Stimulated activated CD4-positive, alpha-beta T cell treated with anti-CD3 and anti-CD28 coated beads, Interleukin-1b, Interleukin-23, amount 100 ng/mL, for 1 hour (primary cell): ENCODE data around the gene BACE2.

ENCODE experiments used
- DNase-seq, 2 donors: peaks; one replicate each; pipeline ENCODE4 v3.0.0-alpha.2; 2020; ENCODE audit warnings: low read depth in 2 of 2

The BACE2 gene

GRCh38 chr21:41148798-41149197 lies 19.2 kb upstream of the BACE2 start:
- no peak for DNase-seq

DNA sequence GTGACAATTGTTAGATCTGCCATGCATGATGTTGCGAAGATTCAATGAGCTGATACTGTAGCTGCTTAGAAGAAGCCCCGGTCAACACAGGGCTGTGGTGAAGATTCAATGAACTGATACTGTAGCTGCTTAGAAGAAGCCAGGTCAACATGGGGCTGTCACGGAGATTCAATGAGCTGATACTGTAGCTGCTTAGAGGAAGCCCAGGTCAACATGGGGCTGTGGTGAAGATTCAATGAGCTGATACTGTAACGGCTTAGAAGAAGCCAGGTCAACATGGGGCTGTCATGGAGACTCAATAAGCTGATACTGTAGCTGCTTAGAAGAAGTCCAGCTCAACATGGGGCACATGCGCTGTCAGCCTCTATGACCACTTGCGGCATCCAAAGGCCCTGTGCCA lies 18.8 kb upstream of the BACE2 start:
- DNase-seq: no peak

GRCh38 chr21:41152147-41152546 lies 15.8 kb upstream of the BACE2 start:
- DNase-seq: no peak

- DNase-seq: no peak
These were observed 14.5 kb upstream of the BACE2 start for GRCh38 chr21:41153443-41153842.

DNA sequence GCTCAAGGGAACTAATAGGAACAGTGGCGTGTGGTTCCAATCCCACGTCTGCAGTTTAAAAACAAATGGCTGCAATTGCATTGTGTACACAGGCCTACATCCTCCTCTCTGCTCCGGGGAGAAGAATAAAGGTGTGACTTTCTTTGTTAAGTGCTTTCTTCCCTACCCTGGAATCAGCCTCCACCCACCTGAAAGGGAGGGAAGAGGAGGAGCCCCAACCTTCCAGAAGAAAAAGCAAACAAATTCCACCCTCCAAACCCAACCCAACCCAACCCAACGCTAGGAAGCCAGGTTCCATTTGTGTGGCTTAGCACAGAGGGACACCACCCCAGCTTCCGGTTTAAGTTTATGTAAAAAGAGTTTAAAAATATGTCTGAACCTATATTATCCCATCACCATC lies 11.8 kb upstream of the BACE2 start:
- DNase-seq: no peak

GRCh38 chr21:41158026-41158425 lies 9.9 kb upstream of the BACE2 start:
- DNase-seq: no peak

DNA sequence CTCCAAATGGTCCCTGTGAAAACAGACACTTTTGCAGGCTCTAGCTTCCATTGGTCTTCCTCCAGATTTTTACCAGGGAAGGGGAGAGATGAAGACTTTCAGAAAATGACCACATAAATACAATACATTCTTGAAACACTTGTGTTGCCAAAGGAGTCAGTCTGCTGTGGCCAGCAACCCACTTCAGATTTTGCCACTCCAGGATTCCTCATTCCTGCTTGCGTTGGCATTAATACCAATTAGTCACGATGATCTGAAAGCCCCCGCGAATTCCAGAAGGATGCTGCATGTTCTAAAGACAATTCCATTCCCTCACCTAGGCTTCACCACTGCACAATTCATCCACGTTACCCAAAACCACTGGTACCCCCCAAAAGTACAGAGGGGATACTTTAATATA lies 7.9 kb upstream of the BACE2 start:
- DNase-seq: no peak

DNA sequence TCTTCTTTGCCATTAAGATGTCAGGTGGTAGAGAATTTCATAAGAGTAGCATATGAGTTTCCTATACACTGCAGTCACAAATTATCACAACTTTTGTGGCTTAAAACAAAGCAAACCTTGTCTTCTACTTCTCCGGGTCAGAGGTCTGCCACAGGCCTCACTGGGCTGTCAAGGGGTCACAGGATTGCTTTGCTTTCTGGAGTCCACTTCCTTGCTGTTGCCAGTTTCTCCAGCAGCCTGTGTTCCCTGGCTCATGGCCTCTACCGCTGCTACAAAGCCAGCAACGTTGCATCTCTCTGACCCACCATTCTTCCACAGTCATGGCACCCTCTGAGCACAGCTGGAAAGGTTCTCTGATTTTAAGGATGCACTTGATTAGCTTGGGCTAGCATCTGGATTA lies 6.5 kb upstream of the BACE2 start:
- no peak for DNase-seq

DNA sequence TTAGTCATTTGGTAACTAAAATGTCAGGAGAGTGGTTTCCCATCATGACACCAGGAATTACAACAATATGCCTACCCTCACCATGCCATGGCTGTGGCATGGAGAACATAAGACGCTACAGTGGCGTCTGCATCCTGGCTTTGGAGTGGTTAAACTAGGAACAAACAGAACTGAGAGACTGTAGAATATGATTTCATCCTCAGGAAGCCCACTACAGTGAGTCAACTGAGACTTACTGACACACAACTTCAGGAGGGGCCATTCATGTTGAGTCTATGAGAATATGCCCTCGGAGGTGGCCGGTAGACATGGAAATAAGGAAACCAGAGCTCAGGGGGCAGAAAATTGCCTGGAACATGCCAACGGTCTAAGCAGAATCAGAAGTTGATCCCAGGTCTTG lies 5.9 kb upstream of the BACE2 start:
- no peak for DNase-seq

DNA sequence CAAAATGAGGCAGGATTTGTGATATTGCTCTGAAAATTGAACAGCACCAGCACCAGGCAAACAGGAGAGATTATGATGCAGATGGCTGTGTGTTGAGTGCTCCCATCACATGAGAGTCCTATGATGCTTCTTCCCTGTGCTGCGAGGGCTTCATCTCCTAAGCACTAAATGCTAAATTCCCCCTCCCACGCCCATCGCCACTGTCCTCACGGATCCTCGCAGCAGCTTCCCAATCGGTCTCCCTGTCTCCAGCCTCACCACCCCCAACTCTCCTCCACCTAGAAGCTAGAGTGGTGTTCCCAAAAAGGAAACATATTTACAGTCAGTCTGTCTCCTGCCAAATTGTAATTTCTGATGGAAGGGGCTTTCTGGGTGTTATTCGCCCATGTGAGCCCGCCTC lies 4.9 kb upstream of the BACE2 start:
- no peak for DNase-seq

DNA sequence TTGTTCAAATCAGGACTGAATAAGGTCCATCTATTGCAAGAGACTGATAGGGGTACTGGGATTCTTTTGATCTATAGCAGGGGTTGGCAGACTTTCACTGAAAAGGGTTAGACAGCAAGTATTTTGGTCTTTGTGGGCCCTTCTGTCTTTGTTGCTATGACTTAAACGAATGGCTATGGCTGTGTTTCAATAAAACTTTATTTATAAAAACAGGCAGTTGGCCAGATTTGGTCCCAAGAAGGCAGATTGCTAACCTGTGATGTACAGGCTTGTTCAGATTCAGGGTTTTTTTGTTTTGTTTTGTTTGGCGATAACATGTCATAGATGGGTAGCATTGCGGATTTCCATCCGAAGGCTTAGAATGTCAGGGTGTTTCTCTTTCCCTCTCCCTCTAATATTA lies 3.9 kb upstream of the BACE2 start:
- no peak for DNase-seq

DNA sequence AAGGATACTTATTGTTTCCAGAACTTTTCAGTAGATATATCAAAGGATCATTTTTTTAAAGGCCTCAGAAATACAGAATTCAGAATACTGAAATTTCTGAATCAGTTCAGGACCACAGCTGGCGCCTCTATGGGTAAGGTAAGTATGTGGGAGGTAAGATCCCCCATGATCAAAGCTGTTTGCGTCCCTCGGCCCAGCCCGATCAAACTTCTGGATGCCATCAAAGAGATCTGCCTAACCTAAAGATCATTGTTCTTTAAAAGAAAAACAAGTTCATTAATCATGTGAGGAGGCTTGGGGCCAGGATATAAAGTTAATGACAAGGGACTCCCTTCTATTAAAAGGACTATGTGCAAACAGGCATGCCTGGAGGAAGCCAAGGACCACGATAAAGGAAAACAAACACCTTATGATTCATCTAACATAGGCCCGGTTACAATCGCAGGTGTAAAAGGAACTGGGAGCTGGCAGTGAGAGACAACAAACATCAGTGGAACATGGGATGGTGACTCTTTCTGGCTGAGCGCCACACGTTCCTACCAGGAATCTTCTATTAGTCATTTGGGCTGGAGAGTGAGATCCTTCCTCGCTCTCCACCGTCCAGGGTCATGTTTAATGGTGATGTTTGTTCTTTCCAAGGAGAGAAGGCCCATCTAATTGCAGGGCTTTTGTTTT lies 2.8 kb upstream of the BACE2 start:
- no peak for DNase-seq

- DNase-seq: no peak
These were observed 1.1 kb upstream of the BACE2 start for GRCh38 chr21:41166884-41167283.

DNA sequence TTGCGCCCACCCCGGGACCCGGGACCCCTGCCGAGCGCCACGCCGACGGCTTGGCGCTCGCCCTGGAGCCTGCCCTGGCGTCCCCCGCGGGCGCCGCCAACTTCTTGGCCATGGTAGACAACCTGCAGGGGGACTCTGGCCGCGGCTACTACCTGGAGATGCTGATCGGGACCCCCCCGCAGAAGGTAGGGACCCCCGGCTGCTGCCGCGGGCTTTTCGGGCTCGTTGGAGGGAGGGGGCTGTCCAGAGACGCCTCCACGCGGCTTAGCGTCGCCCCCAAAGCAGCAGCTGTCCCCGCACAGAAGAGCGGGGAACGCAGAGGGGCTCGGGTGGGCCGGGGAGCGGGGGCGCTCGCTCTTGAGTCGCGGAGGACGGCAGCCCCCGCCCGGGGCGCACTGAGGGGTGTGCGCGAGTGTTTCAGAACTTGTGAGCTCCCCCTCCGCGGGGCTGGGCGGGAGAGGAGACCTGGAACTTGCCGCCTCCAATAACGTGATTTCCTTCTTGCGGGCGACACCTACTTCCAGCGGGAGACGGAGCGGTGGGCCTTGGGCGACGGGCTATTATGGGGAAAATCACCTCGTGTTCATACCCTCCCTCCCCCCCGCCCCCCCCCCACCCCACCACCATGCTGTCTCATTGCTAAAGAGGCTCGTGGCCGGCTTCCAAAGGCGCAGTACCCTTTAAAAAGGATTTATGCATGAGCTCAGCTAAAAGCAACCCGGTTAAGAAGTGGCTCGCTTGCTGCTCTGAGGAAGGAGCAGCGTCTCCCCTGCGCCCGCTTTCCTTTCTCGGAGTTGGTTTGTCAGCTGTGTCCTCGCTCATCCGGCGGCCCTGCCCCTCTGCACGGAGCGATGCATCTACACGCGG lies 664 bp downstream of the BACE2 start:
- DNase-seq: no peak

GRCh38 chr21:41169258-41169576 lies 1.3 kb downstream of the BACE2 start:
- no peak for DNase-seq

DNA sequence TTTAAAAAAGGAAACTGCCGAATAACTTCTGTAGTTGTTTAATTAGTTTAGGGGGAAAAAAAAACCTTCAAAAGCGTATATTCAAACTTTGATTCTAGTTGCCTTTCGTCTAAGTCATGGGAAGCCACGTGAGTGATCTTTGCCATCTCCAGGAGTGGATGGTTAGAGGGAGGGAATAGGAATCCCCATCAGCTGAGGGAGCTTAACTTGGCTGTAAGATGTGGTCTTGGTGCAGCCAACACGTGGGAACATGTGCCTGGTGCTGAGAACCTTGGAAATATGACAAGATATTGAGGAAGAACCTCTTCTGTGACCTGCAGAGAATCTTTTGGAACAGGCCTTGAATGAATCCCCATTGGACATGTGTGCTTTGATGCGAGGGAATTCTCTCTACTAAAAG lies 1.7 kb downstream of the BACE2 start:
- no peak for DNase-seq

DNA sequence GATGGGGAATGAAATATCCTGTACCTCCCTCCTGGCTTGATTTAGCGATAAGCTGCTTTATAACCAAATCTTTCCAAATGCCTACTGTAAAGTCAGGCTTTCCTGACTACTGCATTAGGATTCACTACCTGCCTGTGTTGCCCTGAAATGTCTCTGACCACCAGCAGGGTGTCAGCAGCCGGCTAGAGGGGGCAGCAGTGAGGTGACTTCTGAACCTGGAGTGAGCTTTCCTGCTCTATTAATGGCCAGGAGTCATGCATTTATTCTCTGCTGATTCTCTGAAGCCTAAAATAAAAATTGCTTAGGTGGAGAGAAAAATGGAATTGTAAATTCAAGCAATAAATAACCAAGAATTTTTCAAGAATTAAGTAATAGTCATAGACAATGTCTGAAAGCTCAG lies 2.5 kb downstream of the BACE2 start:
- DNase-seq: no peak

DNA sequence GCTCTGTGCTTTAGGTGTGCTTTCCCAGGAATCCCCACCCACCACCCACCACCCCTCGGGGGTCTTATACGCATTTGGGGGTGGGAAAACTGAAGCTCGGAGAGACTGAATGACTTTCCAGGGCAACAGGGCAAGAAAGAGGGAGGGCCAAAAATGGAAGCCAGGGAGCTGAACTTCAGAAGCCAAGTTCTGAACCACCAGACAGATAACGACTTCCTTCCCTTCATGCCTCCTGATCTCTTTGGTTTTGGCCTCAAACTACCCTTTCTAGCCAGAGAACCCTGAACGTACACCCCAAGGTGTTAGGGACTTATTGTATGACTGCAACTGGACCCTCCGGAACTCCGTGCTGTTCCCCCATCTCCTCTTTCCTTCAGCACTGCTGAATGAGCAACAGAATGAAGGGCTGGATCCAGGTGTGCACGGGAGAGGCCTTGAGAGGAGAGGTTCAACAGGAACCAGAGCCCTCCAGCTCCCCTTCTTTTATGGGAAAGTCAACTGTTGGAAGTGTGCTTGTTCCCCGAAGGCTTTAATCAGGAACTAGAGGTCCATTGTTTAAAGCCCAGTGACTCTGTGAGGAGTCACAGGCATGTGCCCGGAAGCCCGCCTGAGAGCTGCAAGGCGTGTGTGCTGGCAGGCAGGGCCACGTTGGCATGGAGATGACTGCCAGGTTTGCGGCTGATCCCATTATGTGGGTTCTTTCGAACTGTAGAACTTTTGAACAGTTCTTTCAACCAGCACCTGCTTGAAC lies 3.1 kb downstream of the BACE2 start:
- no peak for DNase-seq

DNA sequence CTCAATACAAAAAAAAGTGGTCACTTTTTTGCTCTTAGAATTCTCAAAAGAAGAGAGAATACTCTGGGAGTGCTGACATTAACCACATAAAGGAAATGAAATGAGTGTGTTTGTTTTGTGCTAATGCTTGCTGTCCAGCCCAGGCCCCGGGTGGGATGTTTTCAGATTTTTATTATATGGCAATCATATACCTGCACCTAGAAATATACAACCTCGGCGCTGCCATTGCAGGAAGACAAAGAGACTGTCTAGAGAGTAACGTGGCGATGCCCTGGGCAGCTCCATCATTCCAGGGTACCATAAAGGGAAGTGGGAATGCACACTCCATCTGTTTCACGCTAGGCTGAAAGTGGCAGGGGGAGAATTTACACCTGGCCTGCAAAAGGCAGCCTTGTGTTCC lies 7.1 kb downstream of the BACE2 start:
- no peak for DNase-seq

DNA sequence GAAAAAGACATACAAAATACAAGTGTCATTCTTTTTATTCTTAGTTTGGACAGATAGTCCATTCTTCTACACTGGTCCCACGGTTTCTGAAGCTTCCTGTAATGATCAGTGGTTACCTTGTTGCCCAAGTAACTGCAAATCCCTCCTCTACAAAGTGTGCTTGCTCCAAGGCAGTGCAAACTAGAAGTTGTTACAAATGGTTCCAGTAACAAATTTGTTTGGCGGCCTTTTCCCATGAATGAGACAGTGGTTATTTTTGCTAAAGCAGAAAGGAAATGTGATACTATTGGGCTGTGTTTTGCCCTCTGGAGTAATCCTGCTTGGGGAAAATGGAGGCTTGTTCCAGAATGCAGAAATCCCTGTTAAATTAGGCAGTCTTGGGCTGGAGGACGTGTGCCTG lies 8.9 kb downstream of the BACE2 start:
- DNase-seq: no peak

GRCh38 chr21:41180752-41181151 lies 12.8 kb downstream of the BACE2 start:
- no peak for DNase-seq

DNA sequence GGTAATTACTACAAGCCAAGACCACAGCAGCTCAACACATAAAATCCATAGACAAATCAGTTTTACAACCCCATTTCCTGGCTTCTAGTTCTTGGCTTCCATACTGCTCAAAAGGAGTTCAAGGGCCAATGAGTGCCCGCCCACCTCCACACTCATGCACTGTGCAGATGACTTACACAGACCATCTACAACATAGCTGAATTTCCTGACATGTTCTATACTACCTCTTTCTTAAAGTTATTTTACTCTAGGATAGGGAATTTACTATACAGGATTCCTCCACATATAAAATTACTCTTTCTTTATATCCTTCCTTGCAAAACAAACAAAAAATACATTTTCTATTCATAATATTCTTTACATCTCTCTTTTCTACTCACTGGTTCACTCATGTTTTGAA lies 14.6 kb downstream of the BACE2 start:
- DNase-seq: no peak

GRCh38 chr21:41183575-41183974 lies 15.6 kb downstream of the BACE2 start:
- no peak for DNase-seq
